Endothelial cell of umbilical vein (primary cell): ENCODE data around the gene MBD5. TPM values are rescaled to one million over a fixed set of nuclear protein-coding genes. Genes with fewer than 3 reads are reported as not detected.
A peak's percentile ranks its signal among the peaks of the same experiment; 100 is the strongest.

ENCODE experiments used
- BruUV-seq: library from RNA; stranded (reverse); fragments of 400-500 nt; replicated peaks from 2 replicates; lab custom pipeline; 2021; lab: Mats Ljungman, UMichigan
- CTCF ChIA-PET: fragments of 300-600, 350-600 bp; sonication (Branson Sonifier 250); formaldehyde crosslinking; loops from one replicate; lab custom pipeline; 2021; ENCODE audit warnings: antibody characterized with exemption, inconsistent platforms; lab: Charles Lee
- POLR2A ChIA-PET: fragments of 300-600, 350-600 bp; sonication (Branson Sonifier 250); formaldehyde crosslinking; loops from one replicate; lab custom pipeline; 2021; ENCODE audit warnings: antibody characterized with exemption, inconsistent platforms; lab: Charles Lee
- DNase-seq: peaks from one replicate; pipeline ENCODE4 v3.0.0-alpha.2; 2011; ENCODE audit warnings: low read depth, low spot score
- FAIRE-seq: peaks from 2 replicates; lab custom pipeline; 2011; peaks lifted over from hg19 to GRCh38; lab: Jason Lieb, UNC
- H2AFZ ChIP-seq: 2 replicates; pipeline ENCODE4 v1.6.0; 2012; ENCODE audit warnings: low read depth, low read length, control low read depth, inconsistent platforms
- H3K27ac ChIP-seq: 2 replicates; pipeline ENCODE4 v1.5.1; 2011; ENCODE audit warnings: low read depth, mild to moderate bottlenecking, control low read depth, low read length, moderate library complexity; ENCODE audit not compliant: insufficient read depth
- H3K27me3 ChIP-seq, 2 experiments: 2 replicates each; pipeline versions ENCODE4 v1.6.0 to v1.6.1; 2011; ENCODE audit warnings: low read length in 2 of 2, mixed read lengths in 1 of 2; ENCODE audit not compliant: control insufficient read depth in 2 of 2, insufficient read depth in 2 of 2
- H3K36me3 ChIP-seq, 2 experiments: 2 replicates in 1 of 2; 3 replicates in 1 of 2; pipeline ENCODE4 v1.5.1; 2011; ENCODE audit warnings: low read length in 2 of 2, mild to moderate bottlenecking in 1 of 2, moderate library complexity in 1 of 2; ENCODE audit not compliant: control insufficient read depth in 2 of 2, insufficient read depth in 2 of 2; ENCODE audit errors: extremely low read depth in 1 of 2
- H3K4me1 ChIP-seq: 3 replicates; pipeline ENCODE4 v1.5.1; 2011; ENCODE audit warnings: mild to moderate bottlenecking, low read length; ENCODE audit not compliant: control insufficient read depth, insufficient read depth; ENCODE audit errors: extremely low read depth
- H3K4me2 ChIP-seq: 2 replicates; pipeline ENCODE4 v1.6.1; 2011; ENCODE audit warnings: low read length, control low read depth, mixed read lengths; ENCODE audit not compliant: insufficient read depth
- H3K4me3 ChIP-seq, 3 experiments: fragments of 200-600 bp in 1 of 3; sonication (generic), shearing (Covaris generic) in 1 of 3; replicated peaks in 1 of 3; 2 replicates each; pipeline ENCODE4 v1.5.1; 2011 to 2016; ENCODE audit warnings: control low read depth in 3 of 3, low read length in 3 of 3, mild to moderate bottlenecking in 2 of 3, inconsistent platforms in 1 of 3, low read depth in 1 of 3, moderate library complexity in 1 of 3; ENCODE audit not compliant: insufficient read depth in 1 of 3
- H3K79me2 ChIP-seq: 2 replicates; pipeline ENCODE4 v1.6.0; 2012; ENCODE audit warnings: low read length, inconsistent platforms; ENCODE audit not compliant: control insufficient read depth, insufficient read depth
- H3K9ac ChIP-seq: replicated peaks from 2 replicates; pipeline ENCODE3; 2011; ENCODE audit warnings: low read length, control low read depth; ENCODE audit not compliant: insufficient read depth; ENCODE audit errors: extremely low read depth
- H3K9me1 ChIP-seq: replicated peaks from 3 replicates; pipeline ENCODE4 v1.6.0; 2011; ENCODE audit warnings: mild to moderate bottlenecking, low read length; ENCODE audit not compliant: control insufficient read depth, insufficient read depth; ENCODE audit errors: extremely low read depth
- H3K9me3 ChIP-seq: replicated peaks from 2 replicates; pipeline ENCODE4 v1.5.1; 2012; ENCODE audit warnings: low read length, inconsistent platforms; ENCODE audit not compliant: control insufficient read depth, insufficient read depth
- H4K20me1 ChIP-seq: replicated peaks from 2 replicates; pipeline ENCODE3; 2011; ENCODE audit warnings: mild to moderate bottlenecking, low read length; ENCODE audit not compliant: control insufficient read depth, insufficient read depth; ENCODE audit errors: extremely low read depth
- EZH2 ChIP-seq: IDR thresholded peaks from 2 replicates; pipeline ENCODE4 v1.6.1; 2012; ENCODE audit warnings: borderline replicate concordance, low read depth, mild to moderate bottlenecking, moderate library complexity, low read length, inconsistent platforms; ENCODE audit not compliant: severe bottlenecking
- FOS ChIP-seq: IDR thresholded peaks from 2 replicates; pipeline ENCODE4 v1.6.1; 2011; ENCODE audit warnings: mild to moderate bottlenecking, low read length, moderate library complexity, borderline replicate concordance; ENCODE audit not compliant: insufficient read depth
- GATA2 ChIP-seq: IDR thresholded peaks from 2 replicates; pipeline ENCODE4 v1.7.0; 2011; ENCODE audit warnings: low read depth, mild to moderate bottlenecking, moderate library complexity, mixed read lengths, low read length; ENCODE audit not compliant: insufficient read length, insufficient read depth
- JUN ChIP-seq: IDR thresholded peaks from 2 replicates; pipeline ENCODE4 v1.6.1; 2011; ENCODE audit warnings: borderline replicate concordance, low read depth; ENCODE audit not compliant: insufficient read length, insufficient read depth
- MYC ChIP-seq: IDR thresholded peaks from one replicate; pipeline ENCODE4 v1.6.1; 2011; ENCODE audit warnings: mild to moderate bottlenecking, low read depth, low read length
- POLR2A ChIP-seq: IDR thresholded peaks from 2 replicates; pipeline ENCODE4 v1.6.1; 2012; ENCODE audit warnings: low read depth, mild to moderate bottlenecking, control low read depth, low read length
- POLR2AphosphoS5 ChIP-seq: IDR thresholded peaks from 2 replicates; pipeline ENCODE4 v1.6.1; 2012; ENCODE audit warnings: low read depth, mild to moderate bottlenecking, control low read depth, low read length, moderate library complexity; ENCODE audit not compliant: insufficient read depth
- dilution Hi-C: fragments of 300-500 bp; cut with MboI; formaldehyde crosslinking; loops from one replicate; pipeline ENCODE4 v1.15.0; 2019; ENCODE audit warnings: low sequenced_read_pairs; ENCODE audit not compliant: extremely low pct_ligation_motif_present
- intact Hi-C: fragments of 100-400 bp; cut with micrococcal nuclease; formaldehyde crosslinking; loops from one replicate; pipeline ENCODE4 v1.10.0; 2022
- polyA plus RNA-seq, 4 experiments: library from polyadenylated mRNA; depleted of rRNA in 3 of 4; stranded (reverse) in 3 of 4; unstranded in 1 of 4; fragments of >200 nt; gene quantifications; 2 replicates each; pipeline versions ENCODE4 v1.2.1 to v1.2.3, GENCODE V29; 2011 to 2012; ENCODE audit warnings: missing spikeins in 1 of 4
- total RNA-seq: library from RNA; stranded (reverse); gene quantifications from 2 replicates; pipeline ENCODE4 v1.2.3, GENCODE V29; 2021
- TF ChIP-seq, protein P1 (sequence below): IDR thresholded peaks from 2 replicates; pipeline ENCODE4 v1.6.1; 2011; ENCODE audit not compliant: insufficient read depth, insufficient read length
- TF ChIP-seq, protein P2 (sequence below), 2 donors: IDR thresholded peaks; 1 replicate in 1 of 2; 2 replicates in 1 of 2; pipeline ENCODE4 v1.5.1; 2011; ENCODE audit warnings: low read length in 2 of 2, mild to moderate bottlenecking in 2 of 2, moderate library complexity in 2 of 2, control low read depth in 1 of 2, inconsistent platforms in 1 of 2, low read depth in 1 of 2; ENCODE audit not compliant: insufficient read depth in 1 of 2; ENCODE audit errors: extremely low read depth in 1 of 2

The MBD5 gene
- total and polyA plus RNA-seq, 2 donors (not counting 3 experiments of a cell fraction or from before 2014, with no cell fraction given), result 11.3 to 37.0 TPM

DNA sequence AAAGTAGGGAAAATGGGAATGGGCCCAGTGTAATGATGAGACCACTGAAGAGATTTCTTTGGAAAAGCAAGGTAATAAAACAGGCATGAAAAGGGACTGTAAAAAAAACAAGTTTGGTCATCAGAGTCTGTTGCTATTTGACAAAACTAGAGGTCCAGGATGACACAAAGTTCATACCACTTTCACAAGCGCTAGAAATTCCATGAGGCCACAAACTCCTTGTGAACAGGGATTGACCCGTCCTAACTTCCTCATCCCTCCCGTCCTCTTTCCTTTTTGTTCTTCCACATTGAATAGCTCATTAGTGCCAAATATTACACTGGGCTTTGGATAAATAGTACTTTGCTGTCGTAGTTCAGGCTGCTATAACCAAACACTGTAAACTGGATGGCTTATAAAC, 434.9 kb downstream of the MBD5 start:
- Histone ChIP-seq H3K9me3 (no peaks in the 10 kb centered on the region), H3K4me2 (no peak overlapping the region), H4K20me1 (no peaks in the 10 kb centered on the region), H3K27ac (no peak overlapping the region), H3K4me3 (no peak overlapping the region), H3K9ac (no peak overlapping the region), H3K4me1 (no peaks in the 10 kb centered on the region), H3K9me1 (no peaks in the 10 kb centered on the region), H3K27me3 (no peaks in the 10 kb centered on the region), H2AFZ (no peak overlapping the region), H3K79me2 (no peaks in the 10 kb centered on the region), H3K36me3 (no peaks in the 10 kb centered on the region)
- intact Hi-C loops (no loop called here), dilution Hi-C loops (no loop called here)
- DNase-seq (no peak), FAIRE-seq (no peak)
- ChIA-PET POLR2A (no interaction called here), CTCF (interaction anchor here (1.0 to 1.4 kb wide), 3 partner anchors 13 to 53 kb away, joined by 3 read pairs; no protein-coding TSS in a partner anchor)
- BruUV-seq, result no TSS peak
- TF ChIP-seq, protein P1, sequence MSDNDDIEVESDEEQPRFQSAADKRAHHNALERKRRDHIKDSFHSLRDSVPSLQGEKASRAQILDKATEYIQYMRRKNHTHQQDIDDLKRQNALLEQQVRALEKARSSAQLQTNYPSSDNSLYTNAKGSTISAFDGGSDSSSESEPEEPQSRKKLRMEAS, result no peak
- TF ChIP-seq EZH2, result no peak
- TF ChIP-seq, protein P2, sequence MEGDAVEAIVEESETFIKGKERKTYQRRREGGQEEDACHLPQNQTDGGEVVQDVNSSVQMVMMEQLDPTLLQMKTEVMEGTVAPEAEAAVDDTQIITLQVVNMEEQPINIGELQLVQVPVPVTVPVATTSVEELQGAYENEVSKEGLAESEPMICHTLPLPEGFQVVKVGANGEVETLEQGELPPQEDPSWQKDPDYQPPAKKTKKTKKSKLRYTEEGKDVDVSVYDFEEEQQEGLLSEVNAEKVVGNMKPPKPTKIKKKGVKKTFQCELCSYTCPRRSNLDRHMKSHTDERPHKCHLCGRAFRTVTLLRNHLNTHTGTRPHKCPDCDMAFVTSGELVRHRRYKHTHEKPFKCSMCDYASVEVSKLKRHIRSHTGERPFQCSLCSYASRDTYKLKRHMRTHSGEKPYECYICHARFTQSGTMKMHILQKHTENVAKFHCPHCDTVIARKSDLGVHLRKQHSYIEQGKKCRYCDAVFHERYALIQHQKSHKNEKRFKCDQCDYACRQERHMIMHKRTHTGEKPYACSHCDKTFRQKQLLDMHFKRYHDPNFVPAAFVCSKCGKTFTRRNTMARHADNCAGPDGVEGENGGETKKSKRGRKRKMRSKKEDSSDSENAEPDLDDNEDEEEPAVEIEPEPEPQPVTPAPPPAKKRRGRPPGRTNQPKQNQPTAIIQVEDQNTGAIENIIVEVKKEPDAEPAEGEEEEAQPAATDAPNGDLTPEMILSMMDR (IDR thresholded peaks at IDR 0.05; ENCODE audit: extremely low read depth in 1 of 2, insufficient read depth in 1 of 2, low read depth in 1 of 2, low read length in 2 of 2), result no peak
- TF ChIP-seq POLR2AphosphoS5, result no peak
- TF ChIP-seq GATA2, result no peak

DNA sequence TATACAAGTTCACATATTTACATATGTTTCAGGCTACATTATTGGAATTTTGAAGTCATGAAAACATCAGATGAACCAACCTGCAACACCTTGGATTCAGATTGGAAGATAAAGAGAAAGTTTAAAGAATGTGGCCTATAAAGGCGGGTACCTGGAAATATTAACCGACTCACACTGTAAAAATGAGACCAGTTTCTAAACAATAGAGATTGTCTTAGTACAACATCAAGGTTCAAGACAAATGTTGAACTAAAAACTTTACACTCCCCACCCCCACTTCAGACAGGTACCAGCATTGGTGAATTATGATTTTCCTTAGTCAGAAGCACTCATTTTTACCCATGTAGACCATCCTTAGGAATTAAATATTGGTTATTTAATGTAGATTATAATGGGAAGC, 437.3 kb downstream of the MBD5 start:
- no peak for FAIRE-seq
- ChIA-PET POLR2A (no interaction called here), CTCF (no interaction called here)
- Histone ChIP-seq H3K4me3 (no peak overlapping the region), H3K27me3 (no peaks in the 10 kb centered on the region), H3K36me3 (no peaks in the 10 kb centered on the region), H3K4me1 (no peaks in the 10 kb centered on the region), H2AFZ (no peak overlapping the region), H3K27ac (no peak overlapping the region), H3K79me2 (no peaks in the 10 kb centered on the region), H3K9me1 (no peaks in the 10 kb centered on the region), H3K4me2 (no peak overlapping the region), H3K9ac (no peak overlapping the region), H3K9me3 (no peaks in the 10 kb centered on the region), H4K20me1 (no peaks in the 10 kb centered on the region)
- BruUV-seq, result TSS peak; percentile 19
- no peak for DNase-seq
- TF ChIP-seq MYC (no peak), JUN (no peak), EZH2 (no peak), POLR2A (no peak), GATA2 (no peak), POLR2AphosphoS5 (no peak), FOS (no peak)
- TF ChIP-seq, protein P1, result no peak
- TF ChIP-seq, protein P2 (IDR thresholded peaks at IDR 0.05; ENCODE audit: extremely low read depth in 1 of 2, insufficient read depth in 1 of 2, low read depth in 1 of 2, low read length in 2 of 2), result no peak
- intact Hi-C loops (no loop called here), dilution Hi-C loops (no loop called here)
